Femur (tissue), 1 donor: ENCODE results near the gene PI16.

Source experiments
- DNase-seq: peaks from one replicate; pipeline ENCODE4 v3.0.0-alpha.2; 2017

The PI16 gene

GRCh38 chr6:36959555-36960250 lies 5.2 kb downstream of the PI16 start:
- DNase-seq = no peak

GRCh38 chr6:36961441-36962435 lies 7.2 kb downstream of the PI16 start:
- no peak for DNase-seq

GRCh38 chr6:36962874-36963273 lies 8.3 kb downstream of the PI16 start:
- DNase-seq = peak; percentile 79

GRCh38 chr6:36963451-36964290 lies 9.1 kb downstream of the PI16 start:
- DNase-seq = no peak

- no peak for DNase-seq
Observed at GRCh38 chr6:36964349-36964748, 9.8 kb downstream of the PI16 start.

- DNase-seq = no peak
Observed at GRCh38 chr6:36964908-36965307, 10.4 kb downstream of the PI16 start.

GRCh38 chr6:36967301-36967700 lies 12.8 kb downstream of the PI16 start:
- DNase-seq = no peak

GRCh38 chr6:36967757-36968156 lies 13.2 kb downstream of the PI16 start:
- no peak for DNase-seq

GRCh38 chr6:36968266-36968977 lies 13.9 kb downstream of the PI16 start:
- DNase-seq = no peak

- DNase-seq = no peak
Observed at GRCh38 chr6:36969240-36969691, 14.7 kb downstream of the PI16 start.

GRCh38 chr6:36969988-36970891 lies 15.7 kb downstream of the PI16 start:
- DNase-seq = no peak

GRCh38 chr6:36970892-36971842 lies 16.6 kb downstream of the PI16 start:
- DNase-seq = no peak

GRCh38 chr6:36971921-36972673 lies 17.6 kb downstream of the PI16 start:
- DNase-seq = no peak

- DNase-seq = no peak
Observed at GRCh38 chr6:36973190-36973589, 18.7 kb downstream of the PI16 start.

- DNase-seq = no peak
Observed at GRCh38 chr6:36973647-36974046, 19.1 kb downstream of the PI16 start.

GRCh38 chr6:36975231-36976006 lies 20.9 kb downstream of the PI16 start:
- DNase-seq = no peak

- DNase-seq = no peak
Observed at GRCh38 chr6:36976007-36976264, 21.4 kb downstream of the PI16 start.

GRCh38 chr6:36976509-36976908 lies 22.0 kb downstream of the PI16 start:
- DNase-seq = no peak

- DNase-seq = no peak
Observed at GRCh38 chr6:36976931-36977330, 22.4 kb downstream of the PI16 start.
